Measurements from ENCODE around the gene ZC3H4.
"Not testable (repeated sequence)": the region's sequence is repeated elsewhere in the genome, so short reads cannot be mapped to it uniquely, and the experiment has no call there.

The ZC3H4 gene

GRCh38 chr19:47089767-47090350 is 23.7 kb downstream of the ZC3H4 start:
- Mint-ChIP-seq H3K4me3 (peak overlapping the region in 1 of 2 donors; percentile 59), H3K4me1 (peaks cover 34% of the 10 kb centered on the region), H3K9me3 (no peaks in the 10 kb centered on the region), H3K27me3 (no peaks in the 10 kb centered on the region), H3K27ac (peak overlapping the region in 1 of 2 donors; percentile 67)
- ATAC-seq (no peak), DNase-seq (no peak)

- peak overlapping the region in 1 of 2 donors; percentile 59 for H3K27ac Mint-ChIP-seq
- H3K27me3 Mint-ChIP-seq = no peaks in the 10 kb centered on the region
- DNase-seq = no peak
- no peak overlapping the region for H3K4me3 Mint-ChIP-seq
- peaks cover 8% of the 10 kb centered on the region for H3K4me1 Mint-ChIP-seq
- no peak for ATAC-seq
- no peaks in the 10 kb centered on the region for H3K9me3 Mint-ChIP-seq
Measured at GRCh38 chr19:47086280-47086679, 27.3 kb downstream of the ZC3H4 start.

- Mint-ChIP-seq H3K27me3 (no peaks in the 10 kb centered on the region), H3K4me1 (peaks cover 7% of the 10 kb centered on the region), H3K9me3 (no peaks in the 10 kb centered on the region), H3K4me3 (no peak overlapping the region), H3K27ac (peak overlapping the region in 1 of 2 donors; percentile 42)
- ATAC-seq (no peak), DNase-seq (no peak)
Measured at GRCh38 chr19:47084879-47085439, 28.6 kb downstream of the ZC3H4 start.

- ATAC-seq (no peak), DNase-seq (no peak)
- Mint-ChIP-seq H3K27ac (no peak overlapping the region), H3K27me3 (no peaks in the 10 kb centered on the region), H3K9me3 (no peaks in the 10 kb centered on the region), H3K4me1 (peaks cover 15% of the 10 kb centered on the region), H3K4me3 (no peak overlapping the region)
Measured at GRCh38 chr19:47082493-47082892, 31.1 kb downstream of the ZC3H4 start.

- Mint-ChIP-seq H3K27me3 (no peaks in the 10 kb centered on the region), H3K4me1 (peaks cover 15% of the 10 kb centered on the region), H3K4me3 (no peak overlapping the region), H3K9me3 (no peaks in the 10 kb centered on the region), H3K27ac (peak overlapping the region in 1 of 2 donors; percentile 20)
- ATAC-seq = no peak
- DNase-seq = no peak
Measured at GRCh38 chr19:47081095-47081494, 32.5 kb downstream of the ZC3H4 start.

- peaks cover 22% of the 10 kb centered on the region for H3K4me1 Mint-ChIP-seq
- H3K4me3 Mint-ChIP-seq, H3K27ac Mint-ChIP-seq, H3K27me3 Mint-ChIP-seq, ATAC-seq, H3K9me3 Mint-ChIP-seq, DNase-seq: not testable (repeated sequence)
Measured at GRCh38 chr19:47078351-47078750, 35.2 kb downstream of the ZC3H4 start.

- peak overlapping the region in 1 of 2 donors; percentile 48 for H3K27ac Mint-ChIP-seq
- no peaks in the 10 kb centered on the region for H3K9me3 Mint-ChIP-seq
- no peak for DNase-seq
- peaks cover 29% of the 10 kb centered on the region for H3K4me1 Mint-ChIP-seq
- no peak for ATAC-seq
- no peaks in the 10 kb centered on the region for H3K27me3 Mint-ChIP-seq
- no peak overlapping the region for H3K4me3 Mint-ChIP-seq
Measured at GRCh38 chr19:47075941-47076340, 37.6 kb downstream of the ZC3H4 start.

- ATAC-seq = no peak
- H3K4me3 Mint-ChIP-seq = no peak overlapping the region
- H3K27me3 Mint-ChIP-seq = no peaks in the 10 kb centered on the region
- peak overlapping the region in 1 of 2 donors; percentile 84 for H3K27ac Mint-ChIP-seq
- no peaks in the 10 kb centered on the region for H3K9me3 Mint-ChIP-seq
- H3K4me1 Mint-ChIP-seq = peaks cover 29% of the 10 kb centered on the region
- DNase-seq = no peak
Measured at GRCh38 chr19:47075179-47075810, 38.3 kb downstream of the ZC3H4 start.

GRCh38 chr19:47074621-47075020 is 39.0 kb downstream of the ZC3H4 start:
- ATAC-seq (no peak), DNase-seq (no peak)
- H3K9me3 Mint-ChIP-seq = no peaks in the 10 kb centered on the region
- H3K27ac Mint-ChIP-seq = no peak overlapping the region
- no peak overlapping the region for H3K4me3 Mint-ChIP-seq
- H3K4me1 Mint-ChIP-seq = peaks cover 23% of the 10 kb centered on the region
- no peaks in the 10 kb centered on the region for H3K27me3 Mint-ChIP-seq

GRCh38 chr19:47073574-47073973 is 40.0 kb downstream of the ZC3H4 start:
- DNase-seq (no peak), ATAC-seq (no peak)
- Mint-ChIP-seq H3K27ac (peak overlapping the region in 1 of 2 donors; percentile 60), H3K9me3 (no peaks in the 10 kb centered on the region), H3K4me3 (no peak overlapping the region), H3K4me1 (peaks cover 18% of the 10 kb centered on the region), H3K27me3 (no peaks in the 10 kb centered on the region)

- no peaks in the 10 kb centered on the region for H3K27me3 Mint-ChIP-seq
- no peaks in the 10 kb centered on the region for H3K9me3 Mint-ChIP-seq
- ATAC-seq (no peak), DNase-seq (no peak)
- H3K4me1 Mint-ChIP-seq = peaks cover 18% of the 10 kb centered on the region
- H3K4me3 Mint-ChIP-seq = no peak overlapping the region
- H3K27ac Mint-ChIP-seq = no peak overlapping the region
Measured at GRCh38 chr19:47072323-47072722, 41.3 kb downstream of the ZC3H4 start.

GRCh38 chr19:47071731-47072130 is 41.8 kb downstream of the ZC3H4 start:
- Mint-ChIP-seq H3K9me3 (no peaks in the 10 kb centered on the region), H3K4me3 (no peak overlapping the region), H3K27ac (peak overlapping the region in 1 of 2 donors; percentile 94), H3K27me3 (no peaks in the 10 kb centered on the region), H3K4me1 (peaks cover 18% of the 10 kb centered on the region)
- DNase-seq = no peak
- no peak for ATAC-seq

GRCh38 chr19:47070756-47071155 is 42.8 kb downstream of the ZC3H4 start:
- no peak for ATAC-seq
- Mint-ChIP-seq H3K4me1 (peaks cover 18% of the 10 kb centered on the region), H3K9me3 (no peaks in the 10 kb centered on the region), H3K4me3 (no peak overlapping the region), H3K27me3 (no peaks in the 10 kb centered on the region), H3K27ac (peak overlapping the region in 1 of 2 donors; percentile 89)
- DNase-seq = no peak

GRCh38 chr19:47069795-47070194 is 43.8 kb downstream of the ZC3H4 start:
- Mint-ChIP-seq H3K4me3 (no peak overlapping the region), H3K27ac (peak overlapping the region in 1 of 2 donors; percentile 27), H3K4me1 (peaks cover 11% of the 10 kb centered on the region), H3K27me3 (no peaks in the 10 kb centered on the region), H3K9me3 (no peaks in the 10 kb centered on the region)
- ATAC-seq (no peak), DNase-seq (no peak)

- Mint-ChIP-seq H3K27me3 (no peaks in the 10 kb centered on the region), H3K27ac (peak overlapping the region in 1 of 2 donors; percentile 74), H3K9me3 (no peaks in the 10 kb centered on the region), H3K4me1 (peaks cover 11% of the 10 kb centered on the region), H3K4me3 (peak overlapping the region in 1 of 2 donors; percentile 32)
- ATAC-seq (no peak), DNase-seq (no peak)
Measured at GRCh38 chr19:47068876-47069406, 44.6 kb downstream of the ZC3H4 start.

- Mint-ChIP-seq H3K9me3 (no peaks in the 10 kb centered on the region), H3K27me3 (no peaks in the 10 kb centered on the region), H3K4me1 (peaks cover 11% of the 10 kb centered on the region), H3K27ac (peak overlapping the region in 1 of 2 donors; percentile 63), H3K4me3 (no peak overlapping the region)
- ATAC-seq (no peak), DNase-seq (no peak)
Measured at GRCh38 chr19:47068246-47068645, 45.3 kb downstream of the ZC3H4 start.

All from stimulated activated naive CD8-positive, alpha-beta T cell treated with anti-CD3 and anti-CD28 coated beads, Interleukin-15, amount 100 ng/mL, for 72 hours (primary cell).